Measurements from ENCODE around the gene RAD51B. TPM values are rescaled to one million over a fixed set of nuclear protein-coding genes. Genes with fewer than 3 reads are reported as not detected.

Gene RAD51B
- total RNA-seq, 1 experiment from 2014 or later: 16.7 TPM

- no peaks in the 10 kb centered on the region for H3K27me3 ChIP-seq (ENCODE audit: insufficient read depth, low read length)
- no peaks in the 10 kb centered on the region for H3K79me2 ChIP-seq (ENCODE audit: insufficient read depth, low read length)
- no peak overlapping the region for H2BK20ac ChIP-seq (ENCODE audit: low read depth, low read length, poor library complexity, severe bottlenecking)
- no peaks in the 10 kb centered on the region for H3K23me2 ChIP-seq (ENCODE audit: insufficient read length, low read depth, low read length, poor library complexity, severe bottlenecking)
- H3K27ac ChIP-seq (ENCODE audit: insufficient read length, low read depth, low read length): no peak overlapping the region
- H3K56ac ChIP-seq (ENCODE audit: insufficient read length, low read depth, low read length): no peak overlapping the region
- H3K79me1 ChIP-seq (ENCODE audit: insufficient read depth, low read depth, low read length, poor library complexity, severe bottlenecking): no peaks in the 10 kb centered on the region
- no peak overlapping the region for H3K4me3 Mint-ChIP-seq
- no peak overlapping the region for H4K91ac ChIP-seq (ENCODE audit: insufficient read length, low read depth, low read length)
- no peak overlapping the region for H3K18ac ChIP-seq (ENCODE audit: insufficient read length, low read depth, low read length)
- H3K9me3 ChIP-seq (ENCODE audit: control insufficient read depth, low read depth, low read length): no peaks in the 10 kb centered on the region
- no peak overlapping the region for H2BK120ac ChIP-seq (ENCODE audit: low read depth, low read length, poor library complexity, severe bottlenecking)
- no peak for TF ChIP-seq CTCF (conservative IDR thresholded peaks at IDR 0.05)
- H3K9me3 Mint-ChIP-seq: peaks cover 6 to 10% of the 10 kb centered on the region in 2 experiments; a peak in 4 of 5 replicates
- H3K4ac ChIP-seq (ENCODE audit: low read depth, low read length): no peak overlapping the region
- no peak overlapping the region for H2AK5ac ChIP-seq (ENCODE audit: insufficient read length, low read length)
- H3K36me3 Mint-ChIP-seq (ENCODE audit: insufficient read depth in 1 of 3, low read depth in 3 of 3): peaks cover 0 to 8% (median 5%) of the 10 kb centered on the region in 3 experiments; a peak in 4 of 7 replicates
- no peak overlapping the region for H3K9ac ChIP-seq (ENCODE audit: extremely low read depth, insufficient read length, low read length)
- no peak overlapping the region for H3K27ac Mint-ChIP-seq
- H2AFZ ChIP-seq (ENCODE audit: low read length): no peak overlapping the region
- H3K4me1 Mint-ChIP-seq: no peaks in the 10 kb centered on the region
- H2BK15ac ChIP-seq (ENCODE audit: low read depth, low read length): no peak overlapping the region
- H4K5ac ChIP-seq (ENCODE audit: insufficient read length, low read depth, low read length): no peak overlapping the region
- no peak overlapping the region for H4K8ac ChIP-seq (replicated peaks; ENCODE audit: insufficient read length, low read depth, low read length)
- H3K27me3 Mint-ChIP-seq (ENCODE audit: low read depth): no peaks in the 10 kb centered on the region
- no peak overlapping the region for H3K14ac ChIP-seq (ENCODE audit: insufficient read depth, low read length)
- H2BK12ac ChIP-seq (ENCODE audit: insufficient read length, low read depth, low read length): no peak overlapping the region
- no peak for DNase-seq
- no peak overlapping the region for H3K4me2 ChIP-seq (ENCODE audit: insufficient read depth, insufficient read length, low read length)
- no peaks in the 10 kb centered on the region for H3K4me1 ChIP-seq (ENCODE audit: insufficient read depth, low read length)
- H3T11ph ChIP-seq (ENCODE audit: low read length): no peak overlapping the region
- WGBS (ENCODE audit: extremely low coverage, insufficient read length, low lambda C conversion rate): no CpG with 5 or more reads among the region's 1 CpG
- no peak overlapping the region for H2BK5ac ChIP-seq (ENCODE audit: insufficient read length, low read length)
- no peak overlapping the region for H3K23ac ChIP-seq (ENCODE audit: insufficient read length, low read depth, low read length)
- no peaks in the 10 kb centered on the region for H4K20me1 ChIP-seq (ENCODE audit: control insufficient read depth, insufficient read depth, insufficient read length)
These were observed 193.3 kb downstream of the RAD51B start for GRCh38 chr14:68012871-68013270.
